HG03097 (cell line): Measurements from ENCODE around the gene INSYN1.

Experiments used
- ATAC-seq: cut with Tn5 transposase; IDR thresholded peaks from one replicate; pipeline ENCODE4 v1.9.1; 2021; ENCODE audit not compliant: unreplicated experiment, low FRiP score

INSYN1 gene

DNA sequence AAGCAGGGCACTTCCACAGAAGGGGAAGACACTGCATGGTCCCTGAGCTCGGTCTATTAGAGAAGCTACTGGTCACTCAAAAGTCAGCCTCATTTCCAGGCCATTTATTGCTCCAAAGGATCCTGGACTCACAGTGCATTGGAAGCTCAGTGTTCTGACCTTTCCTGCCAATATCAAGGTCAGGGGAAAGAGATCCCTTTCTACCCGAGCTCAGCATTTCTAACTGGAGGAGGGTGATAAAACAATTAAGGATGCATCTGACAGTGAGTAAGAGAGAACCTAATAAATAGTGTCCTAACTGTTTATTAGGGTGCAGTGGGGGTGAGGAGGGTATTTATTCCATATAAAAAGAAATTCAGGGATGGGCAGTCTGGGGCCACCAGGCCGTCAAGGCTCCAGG, 26.8 kb upstream of the INSYN1 start:
- ATAC-seq = no peak

DNA sequence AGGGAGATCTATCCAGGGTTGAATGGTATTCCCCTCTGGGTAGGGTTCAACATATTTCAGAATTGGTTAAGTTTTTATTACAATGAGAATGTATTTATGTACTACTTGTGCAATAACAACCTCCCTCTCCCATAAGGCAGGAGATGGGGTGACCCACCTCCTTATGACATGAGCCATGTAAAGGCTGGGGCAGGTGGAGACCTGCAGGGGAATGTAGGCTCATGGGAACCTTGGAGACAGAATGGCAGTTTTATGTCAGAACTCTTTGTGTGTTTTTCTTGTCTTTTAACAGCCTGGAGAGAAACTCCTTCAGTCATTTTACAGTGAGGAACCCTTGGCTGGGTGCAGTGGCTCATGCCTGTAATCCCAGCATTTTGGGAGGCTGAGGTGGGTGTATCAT, 24.6 kb upstream of the INSYN1 start:
- ATAC-seq = no peak

DNA sequence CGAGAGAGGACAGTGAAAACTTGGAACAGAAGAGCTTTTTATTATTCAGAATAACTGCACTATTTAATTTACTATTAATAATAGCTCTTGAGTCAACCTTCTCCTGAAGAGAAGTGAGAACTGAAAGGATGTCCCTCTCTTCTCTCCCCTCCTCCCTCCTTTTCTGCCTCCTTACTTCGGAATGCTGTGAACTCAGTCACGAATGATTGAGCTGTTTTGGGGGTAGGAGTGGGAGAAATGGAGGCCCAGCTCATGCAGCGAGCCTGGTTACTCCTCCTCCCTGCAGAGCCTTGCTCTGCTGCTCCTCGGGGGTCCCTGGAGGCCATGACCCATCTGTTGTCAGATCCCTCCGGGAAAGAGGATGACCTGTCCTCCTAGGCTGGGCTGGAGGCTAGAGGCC, 20.3 kb upstream of the INSYN1 start:
- ATAC-seq = no peak

DNA sequence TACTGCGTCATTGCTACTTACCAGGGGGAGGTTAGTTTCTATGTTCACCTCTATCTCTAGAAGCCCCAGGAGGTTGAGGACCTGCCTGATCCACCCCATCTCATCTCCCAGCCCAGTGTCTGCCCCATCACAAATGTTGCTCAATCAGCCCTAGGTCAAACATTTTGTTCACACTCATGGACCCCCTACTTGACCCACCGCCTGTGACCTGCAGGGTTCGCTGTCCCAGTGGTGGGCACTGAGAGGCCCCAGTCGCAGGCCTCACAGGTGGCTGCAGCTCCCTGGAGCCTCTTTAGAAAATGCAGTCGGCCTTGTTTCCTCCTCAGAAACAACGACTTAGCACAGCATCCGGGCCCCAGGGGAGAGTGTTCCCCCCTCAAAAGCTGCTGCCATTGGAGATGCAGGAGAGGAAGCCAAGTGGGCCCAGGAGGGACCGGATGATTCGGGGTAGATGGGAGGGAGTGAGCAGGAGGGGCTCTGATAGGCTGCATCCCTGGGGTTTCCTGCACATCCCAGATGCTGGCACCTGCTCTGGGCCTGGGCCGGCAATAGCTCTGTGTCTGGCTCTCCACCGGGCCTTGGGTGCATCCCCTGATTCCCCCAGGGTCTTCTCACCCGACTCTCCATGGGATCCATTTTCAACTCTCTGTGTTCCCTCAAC, 18.4 kb upstream of the INSYN1 start:
- ATAC-seq = no peak

DNA sequence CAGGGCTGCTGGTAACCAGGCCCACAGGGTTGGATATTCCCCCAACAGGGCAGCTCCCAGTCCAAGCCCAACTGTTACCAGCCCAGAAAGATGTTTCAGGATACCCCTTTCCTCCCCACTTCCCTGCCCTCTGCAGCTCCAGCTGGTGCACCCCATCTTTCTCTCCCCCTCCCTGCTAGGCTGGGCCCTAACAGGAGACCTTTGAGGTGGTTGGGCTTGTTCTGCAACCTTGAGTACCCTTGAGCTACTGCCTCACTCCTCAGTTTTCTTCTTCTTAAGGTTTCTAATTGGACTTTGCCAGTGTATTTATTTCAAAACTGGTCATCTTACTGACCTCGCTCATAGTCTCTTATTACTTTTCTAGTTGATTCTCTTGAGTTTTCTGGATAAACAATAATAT, 16.9 kb upstream of the INSYN1 start:
- no peak for ATAC-seq

DNA sequence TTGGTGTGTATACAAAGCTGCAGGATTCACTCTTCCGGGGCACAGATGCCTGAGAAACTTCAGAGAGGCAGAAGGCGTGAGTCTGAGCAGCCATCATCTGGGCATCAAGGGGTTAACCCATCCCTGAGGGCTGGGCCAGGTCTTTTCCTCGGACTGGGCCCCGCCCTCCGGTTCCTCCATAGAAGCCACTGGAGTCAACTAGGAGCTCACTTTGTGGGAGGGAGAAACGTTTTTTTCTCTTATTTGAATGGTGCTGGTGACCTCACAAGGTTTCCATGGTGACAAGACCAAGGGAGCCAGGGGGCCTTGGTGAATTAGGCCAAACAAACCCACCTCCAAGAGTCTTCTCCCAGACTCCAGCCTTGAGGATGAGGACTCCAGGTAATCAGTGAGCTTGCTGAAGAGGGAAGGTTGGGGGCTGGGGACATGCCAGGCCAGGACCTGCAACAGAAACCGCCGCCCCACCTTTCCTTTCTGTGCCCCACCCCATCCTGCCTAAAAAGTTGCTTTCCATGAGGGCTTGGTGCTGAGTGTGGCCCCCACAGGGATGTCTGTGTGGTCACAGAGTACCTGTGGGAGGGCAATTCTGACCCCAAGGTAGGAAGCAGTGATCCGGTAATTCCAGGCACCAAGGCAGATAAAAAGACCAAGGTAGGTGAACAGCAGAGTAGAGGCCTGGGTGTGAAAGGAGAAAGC, 14.8 kb upstream of the INSYN1 start:
- no peak for ATAC-seq

DNA sequence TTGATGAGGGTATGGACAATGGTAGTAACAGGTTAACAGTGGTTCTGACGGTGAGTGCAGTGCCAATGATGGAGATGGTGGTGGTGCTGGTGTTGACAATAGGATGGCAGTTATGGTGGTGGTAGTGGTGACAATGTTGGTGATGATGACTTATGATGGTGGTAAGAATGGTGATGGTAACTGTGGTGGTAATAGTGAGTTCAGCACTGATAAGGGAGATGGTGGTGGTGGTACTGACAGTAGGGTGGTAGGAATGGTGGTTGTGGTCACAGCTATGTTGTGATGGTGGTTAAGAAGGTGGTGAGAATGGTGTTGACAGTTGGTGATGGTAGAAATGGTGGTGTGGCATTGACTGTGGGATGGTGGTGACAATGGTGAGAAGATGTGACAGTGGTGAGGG, 13.4 kb upstream of the INSYN1 start:
- no peak for ATAC-seq

DNA sequence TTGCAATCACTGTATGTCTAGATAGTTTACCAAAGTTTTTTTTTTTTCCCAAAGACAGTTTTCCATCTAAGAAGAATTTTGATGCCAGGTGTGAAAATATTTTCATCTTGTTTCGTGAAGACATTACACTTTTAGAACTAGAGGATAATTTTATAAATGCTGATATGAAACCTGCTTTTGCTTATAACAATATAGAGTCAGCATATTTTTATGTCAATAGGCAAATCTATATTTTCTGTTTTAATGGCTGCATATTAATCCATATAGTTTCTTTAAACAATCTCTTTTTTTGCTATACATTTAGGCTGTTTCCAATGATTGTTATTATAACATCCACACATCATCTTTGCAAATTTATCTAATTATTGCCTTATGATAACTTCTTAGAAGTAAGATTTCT, 12.6 kb upstream of the INSYN1 start:
- ATAC-seq = no peak

DNA sequence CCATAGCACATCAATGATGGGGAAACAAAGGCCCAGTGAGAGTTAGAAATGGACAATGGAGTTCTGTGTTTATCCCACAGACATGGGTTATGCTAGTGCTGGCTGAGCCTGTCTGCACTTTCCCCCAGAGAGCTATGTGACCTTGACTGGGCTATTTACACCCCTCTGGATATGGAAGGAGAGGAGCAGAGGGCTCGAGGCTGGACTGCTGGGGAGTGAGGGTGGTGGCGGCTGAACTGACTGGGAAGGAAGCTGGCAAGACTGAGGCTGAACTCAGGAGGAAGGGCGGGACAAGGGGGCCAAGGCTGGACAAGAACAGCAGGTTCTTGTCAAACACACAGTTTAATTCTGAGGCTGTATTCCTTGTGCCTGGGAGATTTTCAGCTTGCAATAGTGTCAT, 10.8 kb upstream of the INSYN1 start:
- ATAC-seq = no peak

DNA sequence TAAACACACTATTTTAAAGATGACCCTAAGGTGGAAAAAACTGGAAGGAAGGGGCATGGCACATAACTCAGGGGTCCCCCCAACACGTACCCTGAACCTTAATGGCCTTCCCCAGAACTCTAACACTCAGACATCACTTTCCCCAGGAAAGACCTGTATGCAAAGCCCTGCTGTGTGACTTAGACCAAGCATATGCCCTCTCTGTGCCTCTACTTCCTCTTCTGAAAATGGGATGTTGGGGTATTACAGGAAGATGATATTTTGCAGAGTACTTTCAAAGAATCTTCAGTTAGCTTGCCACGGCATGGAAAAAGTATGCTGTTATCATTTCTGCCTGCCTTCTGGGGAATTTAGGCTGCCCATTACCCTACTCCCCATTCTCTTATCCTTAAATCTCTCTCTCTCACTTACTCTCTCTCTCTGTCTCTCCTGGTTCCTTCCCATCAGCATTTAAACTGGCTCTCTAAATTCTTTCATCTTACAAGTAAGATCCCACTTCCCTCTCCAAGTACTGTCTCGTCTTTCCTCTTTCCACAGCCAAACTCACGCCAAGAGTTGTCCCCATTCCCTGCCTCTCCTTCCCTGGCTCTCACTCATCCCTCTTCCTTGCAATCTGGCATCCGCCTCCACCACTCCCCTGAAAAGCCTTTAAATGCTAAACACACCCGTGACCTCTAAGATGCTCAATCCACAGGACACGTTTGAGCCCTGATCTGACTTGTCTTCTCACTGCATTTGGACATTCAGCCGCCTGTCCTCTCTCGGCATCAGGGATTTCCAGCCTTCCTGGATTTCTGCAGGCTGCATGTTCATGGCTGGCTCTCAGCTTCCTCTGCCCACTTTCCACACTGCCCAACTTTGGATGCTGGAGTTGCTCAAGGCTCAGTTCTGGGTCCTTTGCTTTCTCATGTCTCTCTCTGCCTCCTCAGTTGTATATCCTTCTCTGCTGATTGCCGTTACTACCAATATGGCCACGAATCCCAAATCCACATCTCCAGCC, 7.5 kb upstream of the INSYN1 start:
- no peak for ATAC-seq

DNA sequence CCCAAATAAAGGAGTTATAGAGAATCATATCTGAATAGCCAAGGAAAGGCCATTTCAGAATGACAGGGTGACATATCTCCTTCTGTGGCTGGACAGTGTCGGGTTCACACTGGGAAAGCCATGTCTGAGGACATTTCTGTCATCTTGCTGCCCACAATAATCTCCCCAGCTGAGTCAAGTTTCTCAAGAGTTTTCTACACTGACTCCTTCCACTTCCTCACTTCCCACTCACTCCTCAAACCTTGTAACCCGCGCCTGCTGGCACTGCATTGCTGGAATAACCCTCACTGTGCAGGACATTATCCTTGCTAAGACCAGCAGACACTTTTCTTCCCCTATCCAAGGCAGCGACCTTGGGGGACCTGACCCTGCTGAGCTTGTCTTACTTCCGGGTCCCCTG, 5.3 kb upstream of the INSYN1 start:
- no peak for ATAC-seq

DNA sequence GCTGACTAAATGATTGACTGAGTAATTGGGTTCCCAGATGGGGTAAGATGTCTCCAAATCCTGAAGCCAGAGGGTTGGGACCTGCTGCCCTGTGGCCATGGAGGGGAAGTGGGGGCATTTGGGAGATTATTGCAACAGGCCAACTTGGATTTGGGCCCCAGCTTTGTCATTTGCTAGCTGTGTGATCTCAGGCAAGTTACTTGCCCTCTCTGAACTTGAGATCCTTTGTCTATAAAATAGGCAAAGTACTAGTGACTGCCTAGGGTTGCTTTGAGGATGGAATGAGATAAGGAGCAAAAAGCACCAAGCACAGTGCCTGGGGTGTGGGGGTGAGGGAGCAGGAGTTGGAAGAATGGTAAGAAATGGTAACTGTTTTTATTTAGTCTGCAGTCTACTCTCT, 4.4 kb upstream of the INSYN1 start:
- ATAC-seq = no peak

DNA sequence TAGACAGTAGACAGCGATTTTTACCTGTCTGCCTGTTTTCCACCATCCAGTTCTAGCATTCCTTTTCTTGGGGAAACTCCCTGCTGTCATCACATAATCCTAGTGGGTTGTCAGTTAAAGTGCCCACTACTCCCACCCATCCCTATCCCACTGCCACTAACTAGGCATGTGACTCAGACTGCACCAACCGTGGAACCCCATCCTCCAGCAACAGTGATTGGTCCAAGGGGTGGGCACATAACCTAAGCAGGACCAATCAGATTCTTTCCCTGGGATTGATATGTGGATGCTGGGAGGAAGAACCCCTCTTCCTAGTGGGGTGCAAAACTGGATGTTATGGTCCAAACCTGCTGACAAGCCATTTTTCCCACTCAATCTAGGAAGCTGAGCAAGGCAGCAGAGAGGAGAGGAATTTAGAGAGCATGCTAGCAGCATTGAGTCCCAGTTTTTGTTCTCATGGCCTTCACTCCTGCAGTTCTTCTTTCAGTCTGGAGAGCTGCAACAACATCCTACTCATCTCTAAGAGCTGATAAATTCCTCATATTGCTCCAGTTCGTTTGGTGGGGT, 3.9 kb upstream of the INSYN1 start:
- ATAC-seq = no peak

DNA sequence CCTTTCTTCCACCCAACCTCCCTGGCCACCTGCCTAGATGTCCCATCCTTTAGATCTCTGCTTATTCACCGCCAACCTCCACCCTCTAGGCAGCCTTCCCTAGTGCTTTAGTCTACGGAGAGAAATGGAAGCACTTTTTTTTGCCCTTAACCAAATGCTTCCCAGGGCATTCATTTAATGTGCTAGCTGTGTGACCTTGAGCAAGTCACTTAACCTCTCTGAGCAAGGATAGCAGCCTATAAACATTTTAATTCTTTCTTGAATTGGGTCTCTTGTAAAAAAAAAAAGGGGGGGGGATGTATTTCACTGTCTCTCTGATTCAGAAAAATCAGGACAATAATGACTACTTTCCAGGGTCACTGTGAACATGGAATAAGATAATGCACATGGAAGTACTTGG, 3.2 kb upstream of the INSYN1 start:
- ATAC-seq = no peak

DNA sequence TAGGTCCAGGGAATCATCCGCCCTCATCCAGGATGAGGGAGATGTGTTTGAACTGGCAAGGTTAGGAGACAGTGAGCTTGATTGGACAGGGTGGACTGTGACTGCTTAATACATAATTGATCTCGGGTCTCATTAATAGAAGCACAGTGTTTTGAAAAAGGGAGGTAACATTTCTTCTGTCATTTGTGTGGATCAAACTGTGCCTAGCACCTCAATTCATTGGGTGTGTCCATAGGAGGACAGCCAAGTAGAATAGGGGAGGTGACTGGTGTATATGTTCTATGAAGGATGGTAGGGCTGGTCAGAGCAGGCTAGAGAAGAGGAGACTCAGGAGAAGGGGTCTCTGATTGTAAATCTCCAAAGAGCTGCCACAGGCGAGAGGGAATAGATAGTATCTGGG, 2.8 kb upstream of the INSYN1 start:
- ATAC-seq = no peak

DNA sequence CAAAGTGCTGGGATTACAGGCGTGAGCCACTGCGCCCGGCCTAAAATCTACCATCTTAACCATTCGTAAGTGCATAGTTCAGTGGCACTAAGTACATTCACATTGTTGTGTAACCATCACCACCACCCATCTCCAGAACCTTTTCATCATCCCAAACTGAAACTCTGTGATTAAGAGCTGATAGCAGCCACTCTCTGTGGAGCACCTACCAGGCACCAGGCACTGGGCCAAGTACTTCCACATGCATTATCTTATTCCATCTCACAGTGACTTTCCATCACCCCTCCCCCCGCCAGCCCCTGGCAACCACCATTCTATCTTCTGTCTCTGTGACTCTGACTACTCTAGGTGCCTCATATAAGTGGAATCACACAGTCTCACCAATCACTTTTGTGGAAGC, 2.3 kb upstream of the INSYN1 start:
- no peak for ATAC-seq

DNA sequence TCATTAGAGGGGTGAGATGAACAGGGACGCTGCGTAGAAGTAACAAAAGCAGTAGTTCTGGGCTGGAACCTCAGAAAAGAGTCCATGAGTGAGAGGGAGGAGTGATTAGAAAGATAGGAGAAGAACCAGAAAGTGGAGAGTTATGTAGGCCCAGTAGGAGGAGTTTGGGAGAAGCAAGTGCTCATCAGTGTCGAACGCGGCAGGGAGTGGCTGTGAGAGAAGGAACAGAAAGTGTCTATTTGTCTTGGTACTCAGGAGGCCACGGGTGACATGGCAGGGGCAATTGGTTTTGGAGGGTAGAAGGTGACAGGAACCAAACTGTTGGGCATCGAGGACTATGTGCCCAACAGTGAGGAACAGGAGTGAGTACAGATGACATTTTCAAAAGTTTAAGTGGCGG, 1.3 kb upstream of the INSYN1 start:
- ATAC-seq = no peak

DNA sequence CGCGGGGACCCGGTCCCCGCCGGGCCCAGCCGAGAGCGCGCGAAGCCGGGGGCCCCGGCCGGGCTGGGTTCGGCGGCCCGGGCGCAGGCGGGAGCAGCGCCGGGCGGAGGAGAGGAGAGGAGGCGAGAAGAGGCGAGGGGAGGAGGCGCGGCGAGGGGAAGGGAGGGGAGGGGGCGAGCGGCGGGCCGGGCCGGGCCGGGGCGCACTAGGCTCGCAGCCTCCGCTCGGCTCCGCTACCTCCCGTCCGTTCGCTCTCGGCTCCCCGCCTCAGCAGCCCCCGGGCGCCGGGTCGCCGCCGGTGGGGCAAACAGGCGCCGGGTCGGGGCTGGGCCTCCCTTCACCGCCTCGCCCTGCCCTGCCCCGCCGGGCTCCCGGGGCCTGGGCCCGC, 351 bp downstream of the INSYN1 start:
- ATAC-seq = no peak

DNA sequence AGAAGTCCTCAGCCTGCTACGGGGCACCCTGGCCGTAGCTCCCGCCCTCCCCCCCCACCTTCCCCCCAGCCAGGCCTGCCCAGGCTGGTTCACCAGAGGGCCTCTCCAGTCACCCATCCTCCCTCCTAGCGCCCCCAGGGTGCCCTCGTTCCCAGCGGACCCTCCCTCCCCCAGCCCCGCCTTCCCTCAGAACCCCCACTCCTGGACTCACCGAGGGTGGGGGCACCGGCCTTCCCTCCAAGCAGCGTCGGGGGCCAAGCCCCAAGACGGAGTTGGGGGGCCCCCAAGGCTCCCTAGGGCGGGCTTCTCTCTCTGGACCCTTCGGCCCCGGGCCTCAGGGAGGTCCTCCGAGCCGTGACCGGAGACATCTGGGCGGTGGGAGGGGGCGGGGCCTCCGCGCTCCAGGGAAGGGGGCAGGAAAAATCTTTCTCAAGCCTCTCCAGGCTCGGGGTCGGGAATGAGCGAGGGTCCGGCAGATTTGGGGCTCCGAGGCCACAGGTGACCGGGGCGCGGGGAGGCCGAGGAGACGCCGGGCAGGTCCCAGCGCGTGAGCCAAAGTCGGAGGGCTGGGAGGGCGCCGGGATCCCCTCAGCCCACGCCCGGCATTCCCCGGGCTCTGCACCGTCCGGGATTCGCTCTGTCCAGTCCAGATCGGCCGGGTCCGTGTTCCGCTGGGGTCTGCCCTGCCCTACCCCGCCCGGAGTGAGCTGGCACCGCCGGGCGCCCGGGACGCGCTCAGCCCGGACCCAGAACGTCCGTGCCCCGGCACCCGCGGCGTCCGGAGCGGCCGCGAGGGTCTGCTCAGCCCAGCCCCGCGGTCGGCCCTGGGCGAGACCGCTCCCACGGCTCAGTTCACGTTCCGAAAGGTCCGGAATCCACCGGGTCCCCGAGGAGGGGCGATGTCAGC, 999 bp downstream of the INSYN1 start:
- ATAC-seq = no peak

DNA sequence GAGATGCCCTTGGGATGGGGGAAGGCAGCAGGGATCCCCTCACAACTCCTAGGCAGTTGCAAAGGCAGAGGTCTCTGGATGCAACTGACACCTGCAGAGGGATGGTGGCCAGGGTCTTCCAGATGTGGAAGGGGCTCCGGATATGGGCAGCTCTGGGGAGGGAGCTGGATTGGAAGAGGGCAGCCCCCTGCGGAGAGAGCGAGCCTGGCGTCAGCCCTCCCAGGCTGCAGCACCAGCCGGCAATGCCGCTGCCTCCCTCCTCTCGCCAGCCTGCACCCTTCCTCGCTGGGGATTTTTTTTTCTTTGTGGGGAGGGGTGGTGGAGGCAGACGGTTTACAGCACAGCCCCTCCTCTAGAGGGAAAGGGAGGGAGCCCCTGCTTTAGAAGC, 1.6 kb downstream of the INSYN1 start:
- no peak for ATAC-seq
